Breast epithelium (tissue), 3 donors: ENCODE measurements around the gene CPNE4.

Source experiments
- POLR2A ChIP-seq: fragments of 450-650 bp; IDR thresholded peaks from one replicate; pipeline ENCODE4 v1.6.1; 2016; ENCODE audit warnings: antibody characterized with exemption, mild to moderate bottlenecking, moderate library complexity
- POLR2AphosphoS5 ChIP-seq, 3 donors: sonication (generic); formaldehyde crosslinking; IDR thresholded peaks; one replicate each; pipeline ENCODE4 v1.6.1; 2017; ENCODE audit warnings: antibody characterized with exemption in 3 of 3
- TF ChIP-seq, protein P1 (sequence below), 3 donors: fragments of 450-650 bp; IDR thresholded peaks; one replicate each; pipeline ENCODE4 v1.5.1; 2016 to 2017; ENCODE audit warnings: antibody characterized with exemption in 3 of 3, mild to moderate bottlenecking in 3 of 3, moderate library complexity in 3 of 3

GRCh38 chr3:131596884-131597283 is 437.9 kb downstream of the CPNE4 start:
- TF ChIP-seq, protein P1, sequence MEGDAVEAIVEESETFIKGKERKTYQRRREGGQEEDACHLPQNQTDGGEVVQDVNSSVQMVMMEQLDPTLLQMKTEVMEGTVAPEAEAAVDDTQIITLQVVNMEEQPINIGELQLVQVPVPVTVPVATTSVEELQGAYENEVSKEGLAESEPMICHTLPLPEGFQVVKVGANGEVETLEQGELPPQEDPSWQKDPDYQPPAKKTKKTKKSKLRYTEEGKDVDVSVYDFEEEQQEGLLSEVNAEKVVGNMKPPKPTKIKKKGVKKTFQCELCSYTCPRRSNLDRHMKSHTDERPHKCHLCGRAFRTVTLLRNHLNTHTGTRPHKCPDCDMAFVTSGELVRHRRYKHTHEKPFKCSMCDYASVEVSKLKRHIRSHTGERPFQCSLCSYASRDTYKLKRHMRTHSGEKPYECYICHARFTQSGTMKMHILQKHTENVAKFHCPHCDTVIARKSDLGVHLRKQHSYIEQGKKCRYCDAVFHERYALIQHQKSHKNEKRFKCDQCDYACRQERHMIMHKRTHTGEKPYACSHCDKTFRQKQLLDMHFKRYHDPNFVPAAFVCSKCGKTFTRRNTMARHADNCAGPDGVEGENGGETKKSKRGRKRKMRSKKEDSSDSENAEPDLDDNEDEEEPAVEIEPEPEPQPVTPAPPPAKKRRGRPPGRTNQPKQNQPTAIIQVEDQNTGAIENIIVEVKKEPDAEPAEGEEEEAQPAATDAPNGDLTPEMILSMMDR (IDR thresholded peaks at IDR 0.05) = no peak
- TF ChIP-seq POLR2A (no peak), POLR2AphosphoS5 (IDR thresholded peaks at IDR 0.05) (no peak)
